H1 (cell line): ENCODE measurements around the gene CTAG1A. TPM values are rescaled to one million over a fixed set of nuclear protein-coding genes. Genes with fewer than 3 reads are reported as not detected.

ENCODE experiments used
- BCL11A ChIP-seq, 2 experiments: IDR thresholded peaks; one replicate each; pipeline ENCODE4 v1.6.1; 2011; ENCODE audit warnings: low read depth in 2 of 2, low read length in 2 of 2, mild to moderate bottlenecking in 2 of 2
- BRCA1 ChIP-seq: IDR thresholded peaks from 2 replicates; pipeline ENCODE4 v1.6.1; 2012; ENCODE audit warnings: low read depth, low read length, improper control_type of control experiment
- CBX5 ChIP-seq: fragments of 300-800, 300-1000 bp; sonication (generic); IDR thresholded peaks from 2 replicates; pipeline ENCODE4 v1.7.1; 2016; ENCODE audit warnings: antibody characterized with exemption, low read length, low read depth
- CHD7 ChIP-seq: fragments of 300-600 bp; sonication (generic); IDR thresholded peaks from 2 replicates; pipeline ENCODE4 v1.7.1; 2012; ENCODE audit warnings: low read length, moderate library complexity, mild to moderate bottlenecking, inconsistent platforms; ENCODE audit not compliant: insufficient replicate concordance
- RBBP5 ChIP-seq: IDR thresholded peaks from 2 replicates; pipeline ENCODE4 v1.7.1; 2012; ENCODE audit warnings: low read depth, mild to moderate bottlenecking, inconsistent platforms, low read length, moderate library complexity, borderline replicate concordance
- RXRA ChIP-seq: IDR thresholded peaks from 2 replicates; pipeline ENCODE4 v1.6.1; 2011; ENCODE audit warnings: low read depth, mild to moderate bottlenecking, low read length, moderate library complexity; ENCODE audit not compliant: insufficient read depth
- SUZ12 ChIP-seq: fragments of 200-600 bp; sonication (generic); IDR thresholded peaks from 2 replicates; pipeline ENCODE4 v1.6.1; 2012; ENCODE audit warnings: mild to moderate bottlenecking, inconsistent platforms, low read length, moderate library complexity, mixed read lengths
- polyA plus RNA-seq, 7 experiments: library from polyadenylated mRNA; depleted of rRNA in 3 of 7; stranded (reverse) in 5 of 7; unstranded in 2 of 7; fragments of >200 nt in 5 of 7; fragments of 200-250 nt in 2 of 7; gene quantifications; 1 replicate in 5 of 7; 2 replicates in 1 of 7; 4 replicates in 1 of 7; pipeline versions ENCODE4 v1.2.1 to v1.2.3, GENCODE V29; 2011 to 2013; ENCODE audit warnings: missing spikeins in 2 of 7, mixed read lengths in 2 of 7
- total RNA-seq: library from RNA; stranded (reverse); fragmentation: NEBNext Ultra II Directional; extraction: Animal tissue kit (Norgen Biotek cat#: 25700); gene quantifications from 2 replicates; pipeline ENCODE4 v1.2.1, GENCODE V29; 2021

The CTAG1A gene
- total and polyA plus RNA-seq, 2 of the 8 experiments (the other 6 are each of a cell fraction or from before 2014, with no cell fraction given), result not detected

GRCh38 chrX:154540897-154541535 is 43.9 kb upstream of the CTAG1A start (continued):
- TF ChIP-seq CHD7 (no peak), BCL11A (IDR thresholded peaks at IDR 0.05; ENCODE audit: low read depth in 2 of 2, low read length in 2 of 2) (no peak), BRCA1 (no peak), SUZ12 (no peak), CBX5 (no peak), RBBP5 (no peak), RXRA (no peak)
- TF ChIP-seq, all 59 proteins: peak for 0
